MM.1S (cell line): ENCODE measurements around the gene NDUFV3.

Experiments used
- DNase-seq: peaks from one replicate; pipeline ENCODE4 v3.0.0-alpha.2; 2015
- H2AFZ ChIP-seq: fragments of 300-600 bp; sonication (generic); 2 replicates; pipeline ENCODE4 v1.6.0; 2016; ENCODE audit warnings: antibody characterized with exemption, low read length
- H3F3A ChIP-seq: fragments of 300-600 bp; sonication (generic); 2 replicates; pipeline ENCODE4 v1.6.1; 2016; ENCODE audit warnings: mild to moderate bottlenecking, antibody characterized with exemption, low read length, moderate library complexity, mixed read lengths; ENCODE audit not compliant: insufficient read depth
- H3K27ac ChIP-seq: fragments of 300-600 bp; sonication (generic); 2 replicates; pipeline ENCODE4 v1.5.1; 2016; ENCODE audit warnings: mild to moderate bottlenecking, low read length
- H3K27me3 ChIP-seq: fragments of 300-600 bp; sonication (generic); replicated peaks from 2 replicates; pipeline ENCODE4 v1.6.0; 2016; ENCODE audit warnings: low read length; ENCODE audit not compliant: insufficient read depth
- H3K36me3 ChIP-seq: fragments of 300-600 bp; sonication (generic); replicated peaks from 2 replicates; pipeline ENCODE4 v1.6.1; 2016; ENCODE audit warnings: mild to moderate bottlenecking, low read length, mixed read lengths; ENCODE audit not compliant: insufficient read depth
- H3K4me1 ChIP-seq: fragments of 300-600 bp; sonication (generic); 2 replicates; pipeline ENCODE4 v1.6.1; 2016; ENCODE audit warnings: low read length, mixed read lengths
- H3K4me2 ChIP-seq: fragments of 300-600 bp; sonication (generic); 2 replicates; pipeline ENCODE4 v1.6.0; 2016; ENCODE audit warnings: low read depth, low read length
- H3K4me3 ChIP-seq: fragments of 300-600 bp; sonication (generic); 2 replicates; pipeline ENCODE4 v1.5.1; 2016; ENCODE audit warnings: low read length, mixed read lengths
- H3K79me2 ChIP-seq: fragments of 300-600 bp; sonication (generic); 2 replicates; pipeline ENCODE4 v1.6.1; 2016; ENCODE audit warnings: mixed run types, low read length, mixed read lengths
- H3K9ac ChIP-seq: fragments of 300-600 bp; sonication (generic); 2 replicates; pipeline ENCODE4 v1.6.1; 2016; ENCODE audit warnings: low read length, mixed read lengths
- H3K9me2 ChIP-seq: fragments of 300-600 bp; sonication (generic); replicated peaks from 2 replicates; pipeline ENCODE4 v1.6.1; 2016; ENCODE audit warnings: mild to moderate bottlenecking, low read length, mixed read lengths; ENCODE audit not compliant: insufficient read depth
- H3K9me3 ChIP-seq: fragments of 300-600 bp; sonication (generic); replicated peaks from 2 replicates; pipeline ENCODE4 v1.6.1; 2016; ENCODE audit warnings: mild to moderate bottlenecking, low read length, mixed read lengths; ENCODE audit not compliant: insufficient read depth
- H4K20me1 ChIP-seq: fragments of 300-600 bp; sonication (generic); 2 replicates; pipeline ENCODE4 v1.6.1; 2016; ENCODE audit warnings: mild to moderate bottlenecking, low read length, moderate library complexity, mixed read lengths; ENCODE audit not compliant: insufficient read depth
- CTCF ChIP-seq: fragments of 300-600 bp; sonication (generic); IDR thresholded peaks from 2 replicates; pipeline ENCODE4 v1.5.1; 2016; ENCODE audit warnings: antibody characterized with exemption, low read length, mixed read lengths
- EZH2 ChIP-seq: fragments of 300-600 bp; sonication (generic); optimal IDR thresholded peaks from 2 replicates; pipeline ENCODE3; 2017; ENCODE audit warnings: low read depth, mild to moderate bottlenecking, antibody characterized with exemption, low read length, mixed read lengths
- EZH2phosphoT487 ChIP-seq: fragments of 300-600 bp; sonication (generic); IDR thresholded peaks from 2 replicates; pipeline ENCODE4 v1.6.1; 2018; ENCODE audit warnings: antibody characterized with exemption, low read length

NDUFV3 gene

GRCh38 chr21:42863504-42863870 lies 29.6 kb upstream of the NDUFV3 start:
- peaks cover 45% of the 10 kb centered on the region for H3K36me3 ChIP-seq

GRCh38 chr21:42864286-42864685 lies 28.8 kb upstream of the NDUFV3 start:
- H3K9me2 ChIP-seq: no peaks in the 10 kb centered on the region
- no peaks in the 10 kb centered on the region for H3K27me3 ChIP-seq
- H3K9me3 ChIP-seq: no peaks in the 10 kb centered on the region
- H3K9ac ChIP-seq: no peak overlapping the region
- no peak overlapping the region for H3K4me3 ChIP-seq
- peaks cover 95% of the 10 kb centered on the region for H3K79me2 ChIP-seq
- TF ChIP-seq CTCF: no peak
- TF ChIP-seq EZH2: no peak
- no peak for TF ChIP-seq EZH2phosphoT487
- H4K20me1 ChIP-seq: peaks cover 75% of the 10 kb centered on the region
- no peaks in the 10 kb centered on the region for H3K4me1 ChIP-seq
- no peak for DNase-seq
- no peak overlapping the region for H3K4me2 ChIP-seq
- no peak overlapping the region for H2AFZ ChIP-seq
- no peak overlapping the region for H3K27ac ChIP-seq
- peaks cover 50% of the 10 kb centered on the region for H3K36me3 ChIP-seq
- H3F3A ChIP-seq: no peaks in the 10 kb centered on the region

More at GRCh38 chr21:42863504-42863870, 29.6 kb upstream of the NDUFV3 start:
- no peak for DNase-seq
- Histone ChIP-seq H3K4me2 (no peak overlapping the region), H3F3A (no peaks in the 10 kb centered on the region), H3K4me3 (no peak overlapping the region), H3K4me1 (no peaks in the 10 kb centered on the region), H3K9ac (no peak overlapping the region), H3K79me2 (peaks cover 95% of the 10 kb centered on the region), H3K27ac (no peak overlapping the region), H2AFZ (no peak overlapping the region), H3K9me3 (no peaks in the 10 kb centered on the region), H3K27me3 (no peaks in the 10 kb centered on the region), H4K20me1 (peaks cover 69% of the 10 kb centered on the region), H3K9me2 (no peaks in the 10 kb centered on the region)
- TF ChIP-seq EZH2: no peak
- no peak for TF ChIP-seq CTCF
- no peak for TF ChIP-seq EZH2phosphoT487

DNA sequence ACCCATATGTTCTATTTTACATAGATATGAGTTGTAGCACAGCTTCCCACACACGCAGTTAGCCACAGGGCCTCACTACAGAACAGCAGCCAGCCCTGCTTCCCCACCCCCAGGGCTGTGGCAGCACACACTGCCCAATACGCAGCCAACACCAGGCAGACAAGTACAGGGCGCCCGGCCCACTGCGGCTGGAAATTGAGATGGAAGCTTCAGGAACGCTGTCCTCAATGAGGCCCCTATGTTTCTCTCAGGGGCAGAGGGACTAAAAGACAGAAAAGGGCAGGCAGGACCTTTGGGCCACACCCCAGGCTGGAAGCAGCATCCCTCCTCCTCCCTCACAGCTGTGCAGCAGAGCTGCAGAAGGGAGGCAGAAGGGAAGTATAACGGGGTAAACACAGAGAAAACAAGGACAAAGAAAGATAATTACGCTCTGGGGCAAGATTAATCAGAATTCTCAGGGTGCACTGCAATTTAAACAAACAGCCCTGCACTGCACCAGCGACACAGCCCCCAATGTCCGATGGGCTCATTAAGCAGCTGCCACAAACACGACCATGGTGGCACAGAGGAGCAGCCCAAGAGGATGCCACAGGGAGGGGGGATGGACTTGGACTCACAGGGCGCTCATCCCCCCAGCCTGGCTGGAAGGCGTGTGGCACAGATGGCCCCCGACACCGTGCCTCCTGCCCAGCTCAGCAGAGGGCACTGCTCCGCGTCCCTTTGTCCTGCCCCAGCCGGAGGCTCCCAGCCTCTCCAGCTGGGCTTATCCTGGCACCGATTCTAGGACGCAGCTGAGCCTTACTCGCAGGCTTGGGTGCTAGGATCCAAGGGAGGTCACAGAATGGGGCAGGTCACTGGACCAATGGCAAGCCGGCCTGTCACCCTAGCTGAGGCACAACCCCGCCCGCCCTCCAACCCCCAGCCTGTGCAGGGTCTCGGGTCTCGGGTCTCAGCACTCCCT lies 28.0 kb upstream of the NDUFV3 start:
- Histone ChIP-seq H2AFZ (no peak overlapping the region), H3K4me2 (no peak overlapping the region), H3K9me3 (no peaks in the 10 kb centered on the region), H3K4me1 (no peaks in the 10 kb centered on the region), H3K9ac (no peak overlapping the region), H3K27ac (no peak overlapping the region), H3K36me3 (peaks cover 50% of the 10 kb centered on the region), H3K9me2 (no peaks in the 10 kb centered on the region), H3K27me3 (no peaks in the 10 kb centered on the region), H4K20me1 (peaks cover 73% of the 10 kb centered on the region), H3K4me3 (no peak overlapping the region), H3F3A (no peaks in the 10 kb centered on the region), H3K79me2 (peaks cover 95% of the 10 kb centered on the region)
- DNase-seq: no peak
- TF ChIP-seq EZH2 (no peak), EZH2phosphoT487 (no peak), CTCF (no peak)
